ENCODE measurements around the gene SLC7A5.

SLC7A5 gene

GRCh38 chr16:87829988-87830672 lies 39.2 kb downstream of the SLC7A5 start:
- no peak for TF ChIP-seq REST (IDR thresholded peaks at IDR 0.05; ENCODE audit: low read depth)
- TF ChIP-seq EP300 (IDR thresholded peaks at IDR 0.05; ENCODE audit: borderline replicate concordance) = 0 out of 2 replicates have a peak, but pooled peaks have one; percentile 11

- TF ChIP-seq TCF12 (IDR thresholded peaks at IDR 0.05; ENCODE audit: low read depth) = no peak
- no peak for TF ChIP-seq EP300 (IDR thresholded peaks at IDR 0.05; ENCODE audit: borderline replicate concordance)
- no peak for TF ChIP-seq REST (IDR thresholded peaks at IDR 0.05; ENCODE audit: low read depth)
- TF ChIP-seq ZBTB7A (IDR thresholded peaks at IDR 0.05; ENCODE audit: low read depth) = no peak
- TF ChIP-seq TAF1 (IDR thresholded peaks at IDR 0.05; ENCODE audit: low read depth) = no peak
- TF ChIP-seq EGR1 (IDR thresholded peaks at IDR 0.05) = no peak
- no peak for TF ChIP-seq CREB1 (IDR thresholded peaks at IDR 0.05; ENCODE audit: low read depth)
These were observed 39.7 kb downstream of the SLC7A5 start for GRCh38 chr16:87829622-87829980.

- no peak for TF ChIP-seq NFIC (IDR thresholded peaks at IDR 0.05)
- no peak for TF ChIP-seq USF1 (IDR thresholded peaks at IDR 0.05)
- TF ChIP-seq TAF1 (IDR thresholded peaks at IDR 0.05; ENCODE audit: low read depth) = no peak
- no peak for TF ChIP-seq ZBTB7A (IDR thresholded peaks at IDR 0.05; ENCODE audit: low read depth)
- no peak for TF ChIP-seq TCF12 (IDR thresholded peaks at IDR 0.05; ENCODE audit: low read depth)
- TF ChIP-seq CREB1 (IDR thresholded peaks at IDR 0.05; ENCODE audit: low read depth) = no peak
- TF ChIP-seq MAX (IDR thresholded peaks at IDR 0.05) = no peak
These were observed 40.2 kb downstream of the SLC7A5 start for GRCh38 chr16:87828907-87829621.

GRCh38 chr16:87828071-87828906 lies 41.0 kb downstream of the SLC7A5 start:
- peak; percentile 93 for TF ChIP-seq TCF12 (IDR thresholded peaks at IDR 0.05; ENCODE audit: low read depth)
- TF ChIP-seq USF1 (IDR thresholded peaks at IDR 0.05) = no peak
- TF ChIP-seq NFIC (IDR thresholded peaks at IDR 0.05) = peak; percentile 39
- 0 out of 2 replicates have a peak, but pooled peaks have one; percentile 31 for TF ChIP-seq EP300 (IDR thresholded peaks at IDR 0.05; ENCODE audit: borderline replicate concordance)
- no peak for TF ChIP-seq MAX (IDR thresholded peaks at IDR 0.05)

GRCh38 chr16:87826798-87827587 lies 42.3 kb downstream of the SLC7A5 start:
- TF ChIP-seq RAD21 (IDR thresholded peaks at IDR 0.05; ENCODE audit: low read depth) (no peak), ZBTB7A (IDR thresholded peaks at IDR 0.05; ENCODE audit: low read depth) (peak; percentile 23; the same call in 1 of the 2 replicates)

- TF ChIP-seq ZBTB7A (IDR thresholded peaks at IDR 0.05; ENCODE audit: low read depth) = 0 out of 2 replicates have a peak, but pooled peaks have one; percentile 1
These were observed 42.9 kb downstream of the SLC7A5 start for GRCh38 chr16:87826407-87826797.
